Suprapubic skin (tissue), 4 donors: ENCODE results near the gene GH1. TPM values are rescaled to one million over a fixed set of nuclear protein-coding genes. Genes with fewer than 3 reads are reported as not detected.

Experiments used
- DNase-seq, 2 donors: peaks; one replicate each; pipeline ENCODE4 v3.0.0-alpha.2; 2019; ENCODE audit warnings: low spot score in 2 of 2
- H3K27ac ChIP-seq: fragments of 200-600 bp; sonication (generic); one replicate; pipeline ENCODE4 v1.5.1; 2019
- H3K27me3 ChIP-seq: fragments of 200-600 bp; sonication (generic); one replicate; pipeline ENCODE4 v1.5.1; 2019
- H3K36me3 ChIP-seq: fragments of 200-600 bp; sonication (generic); one replicate; pipeline ENCODE4 v1.5.1; 2019
- H3K4me1 ChIP-seq: fragments of 200-600 bp; sonication (generic); one replicate; pipeline ENCODE4 v1.5.1; 2019
- H3K4me3 ChIP-seq: fragments of 200-600 bp; sonication (generic); one replicate; pipeline ENCODE4 v1.5.1; 2019; ENCODE audit warnings: mild to moderate bottlenecking
- H3K9me3 ChIP-seq: fragments of 200-600 bp; sonication (generic); one replicate; pipeline ENCODE4 v1.5.1; 2019
- CTCF ChIP-seq, 2 donors: fragments of 200-600 bp in 1 of 2; fragments of 450-650 bp in 1 of 2; sonication (generic) in 1 of 2; IDR thresholded peaks; one replicate each; pipeline ENCODE4 v1.5.1; 2016 to 2019; ENCODE audit warnings: antibody characterized with exemption in 2 of 2, mild to moderate bottlenecking in 1 of 2, moderate library complexity in 1 of 2
- EP300 ChIP-seq: sonication (generic); formaldehyde crosslinking; IDR thresholded peaks from one replicate; pipeline ENCODE4 v1.6.1; 2017; ENCODE audit warnings: antibody characterized with exemption
- POLR2A ChIP-seq, 2 donors: fragments of 450-650 bp; IDR thresholded peaks; one replicate each; pipeline ENCODE4 v1.6.1; 2017; ENCODE audit warnings: antibody characterized with exemption in 2 of 2, mild to moderate bottlenecking in 2 of 2, moderate library complexity in 2 of 2
- POLR2AphosphoS5 ChIP-seq, 3 donors: sonication (generic); formaldehyde crosslinking; IDR thresholded peaks; one replicate each; pipeline ENCODE4 v1.6.1; 2017; ENCODE audit warnings: antibody characterized with exemption in 3 of 3
- WGBS: methylation state at CpG from one replicate; pipeline ENCODE4 v1.1.5; 2018; 5-methylcytosine and 5-hydroxymethylcytosine counted together
- total RNA-seq, 4 donors: library from RNA; depleted of rRNA; stranded (reverse); fragments of >200 nt; gene quantifications; one replicate each; pipeline ENCODE4 v1.1.0, GENCODE V29; 2016

The GH1 gene
- total RNA-seq, 4 donors from 2014 or later, result not detected

- Histone ChIP-seq H3K4me3 (no peak overlapping the region), H3K27ac (no peak overlapping the region), H3K36me3 (no peaks in the 10 kb centered on the region), H3K9me3 (no peaks in the 10 kb centered on the region), H3K4me1 (peaks cover 20% of the 10 kb centered on the region), H3K27me3 (no peaks in the 10 kb centered on the region)
- DNase-seq, result no peak
- TF ChIP-seq POLR2A (IDR thresholded peaks at IDR 0.05) (no peak), POLR2AphosphoS5 (IDR thresholded peaks at IDR 0.05) (no peak), CTCF (IDR thresholded peaks at IDR 0.05) (no peak), EP300 (no peak)
- 67% methylated on average over 19 of the region's 21 CpGs for WGBS
Observed at GRCh38 chr17:63934183-63935112, 15.8 kb upstream of the GH1 start.

DNA sequence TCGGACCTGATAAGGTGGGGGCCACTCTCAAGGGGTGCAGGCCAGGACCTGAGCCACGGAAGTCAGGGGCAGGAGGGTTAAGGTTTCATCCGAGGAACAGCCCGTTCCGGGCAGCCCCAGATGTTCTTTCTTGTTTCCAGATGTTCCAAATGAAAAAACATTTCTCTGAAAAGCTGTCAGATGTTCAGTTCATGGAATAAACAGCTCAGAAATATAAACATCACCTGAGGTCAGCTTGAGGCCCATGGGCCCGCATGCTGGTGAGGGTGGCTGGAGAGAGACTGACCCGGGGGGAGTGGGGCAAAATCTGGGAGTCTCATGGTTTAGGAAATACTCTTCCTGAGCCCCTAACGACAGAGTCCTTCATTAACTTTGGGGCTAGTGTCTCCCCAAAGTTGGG, 15.0 kb upstream of the GH1 start:
- WGBS, result 76% methylated on average over 7 of the region's 8 CpGs

GRCh38 chr17:63932721-63933120, 14.1 kb upstream of the GH1 start:
- Histone ChIP-seq H3K27ac (no peak overlapping the region), H3K36me3 (no peaks in the 10 kb centered on the region), H3K9me3 (no peaks in the 10 kb centered on the region), H3K27me3 (no peaks in the 10 kb centered on the region), H3K4me1 (peaks cover 20% of the 10 kb centered on the region), H3K4me3 (no peak overlapping the region)
- no peak for DNase-seq
- TF ChIP-seq EP300, result no peak
- TF ChIP-seq POLR2A (IDR thresholded peaks at IDR 0.05), result no peak
- 90% methylated on average over 4 of the region's 4 CpGs for WGBS

More for the DNA sequence above, 15.0 kb upstream of the GH1 start:
- H3K27me3 ChIP-seq, result no peaks in the 10 kb centered on the region
- H3K27ac ChIP-seq, result no peak overlapping the region
- H3K4me1 ChIP-seq, result peaks cover 20% of the 10 kb centered on the region
- H3K4me3 ChIP-seq, result no peak overlapping the region
- no peaks in the 10 kb centered on the region for H3K36me3 ChIP-seq
- no peak for TF ChIP-seq EP300
- no peaks in the 10 kb centered on the region for H3K9me3 ChIP-seq
- DNase-seq, result no peak

DNA sequence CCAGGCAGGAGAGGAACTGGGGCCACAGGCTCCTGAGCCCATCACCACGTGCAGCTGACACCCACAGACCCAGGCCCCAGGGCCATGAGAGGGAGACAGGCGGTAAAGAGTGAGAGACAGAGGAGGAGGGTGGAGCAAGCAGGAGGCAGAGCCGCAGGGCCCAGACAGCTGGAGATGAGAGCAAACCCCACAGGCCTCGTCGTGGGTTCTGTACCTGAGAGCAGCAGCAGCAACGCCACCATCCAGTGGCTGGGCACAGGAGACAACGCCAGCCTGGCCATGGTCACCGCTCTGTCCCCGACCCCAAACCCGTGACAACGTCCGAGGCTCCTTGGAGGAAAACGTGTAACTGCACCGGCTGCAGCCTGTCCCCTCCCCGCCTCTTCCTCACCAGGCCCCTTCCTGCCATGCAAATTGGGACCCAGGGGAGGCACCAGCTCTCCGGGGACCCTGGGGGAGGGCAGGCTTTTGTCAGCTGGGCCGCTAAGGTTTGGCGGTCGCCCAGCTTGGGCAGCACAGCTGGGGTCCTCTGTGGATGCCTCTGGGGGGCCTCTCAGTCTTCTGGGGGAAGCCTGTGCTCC, 13.4 kb upstream of the GH1 start, which contains the start of gene CD79B:
Gene CD79B, minus strand, starts transcription at position 351 of the 581 bp plus-strand sequence. Its CDS starts 70 bp downstream, at position 281.
- Histone ChIP-seq H3K4me3 (peak within 1 kb of the TSS; percentile 8), H3K27ac (peak within 1 kb of the TSS; percentile 34)

GRCh38 chr17:63930951-63931575, 12.4 kb upstream of the GH1 start:
- no peaks in the 10 kb centered on the region for H3K36me3 ChIP-seq
- WGBS, result 77% methylated on average over 9 of the region's 16 CpGs
- peak overlapping the region; percentile 34 for H3K27ac ChIP-seq
- H3K27me3 ChIP-seq, result no peaks in the 10 kb centered on the region
- H3K9me3 ChIP-seq, result no peaks in the 10 kb centered on the region
- TF ChIP-seq CTCF (IDR thresholded peaks at IDR 0.05) (no peak), EP300 (no peak), POLR2AphosphoS5 (IDR thresholded peaks at IDR 0.05) (no peak), POLR2A (IDR thresholded peaks at IDR 0.05) (no peak)
- peak overlapping the region; percentile 8 for H3K4me3 ChIP-seq
- peaks cover 20% of the 10 kb centered on the region for H3K4me1 ChIP-seq
- DNase-seq, result peak; percentile 80 to 86

More for the DNA sequence above, 13.4 kb upstream of the GH1 start, which contains the start of gene CD79B:
- WGBS, result 78% methylated on average over 13 of the region's 19 CpGs
- TF ChIP-seq CTCF (IDR thresholded peaks at IDR 0.05) (no peak), POLR2AphosphoS5 (IDR thresholded peaks at IDR 0.05) (no peak), POLR2A (IDR thresholded peaks at IDR 0.05) (no peak), EP300 (no peak)
- DNase-seq, result no peak
- no peaks in the 10 kb centered on the region for H3K27me3 ChIP-seq
- H3K36me3 ChIP-seq, result no peaks in the 10 kb centered on the region
- H3K4me1 ChIP-seq, result peaks cover 20% of the 10 kb centered on the region
- H3K9me3 ChIP-seq, result no peaks in the 10 kb centered on the region
